Mesenteric fat pad (tissue), 1 donor: ENCODE measurements around the gene AUTS2. TPM values are rescaled to one million over a fixed set of nuclear protein-coding genes. Genes with fewer than 3 reads are reported as not detected.

Source experiments
- DNase-seq: peaks from one replicate; pipeline ENCODE4 v3.0.0-alpha.2; 2020; ENCODE audit warnings: low spot score
- total RNA-seq: library from RNA; stranded (reverse); fragmentation: NEBNext Ultra II Directional; extraction: Animal tissue kit (Norgen Biotek cat#: 25700); gene quantifications from one replicate; pipeline ENCODE4 v1.2.1, GENCODE V29; 2021
- donor health status: DM: yes; HTN: yes; CAD: no.

Gene AUTS2
- total RNA-seq, 1 donor from 2014 or later = 28.1 TPM

DNA sequence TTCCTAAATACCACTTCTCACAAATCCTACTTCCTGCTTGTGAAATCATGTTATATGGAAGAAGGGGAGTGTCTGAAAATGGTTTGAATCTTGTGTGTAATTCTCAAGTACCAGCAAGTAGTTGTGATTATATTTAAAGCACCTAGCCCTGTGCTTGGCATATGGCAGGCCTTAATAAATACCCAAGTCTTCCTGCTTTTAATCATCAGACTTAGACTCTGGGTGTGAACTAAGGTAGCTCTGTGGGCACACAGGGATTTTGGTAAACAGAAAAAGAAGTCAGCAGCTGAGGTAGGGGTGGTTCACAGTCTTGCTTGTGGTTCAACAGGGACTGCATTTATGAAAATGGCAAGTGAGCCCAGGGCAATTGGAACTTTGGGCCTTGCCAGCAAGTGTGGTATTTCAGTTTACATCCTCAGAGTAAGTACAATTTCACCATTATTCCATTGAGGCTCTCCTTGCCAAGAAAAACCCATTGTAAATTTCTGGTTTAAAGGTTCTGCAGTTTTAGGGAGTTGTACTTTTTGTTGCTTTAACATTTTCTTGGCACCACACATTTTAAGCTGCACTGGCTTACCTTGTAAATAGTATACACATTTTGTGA is 215.5 kb downstream of the AUTS2 start:
- DNase-seq = no peak

DNA sequence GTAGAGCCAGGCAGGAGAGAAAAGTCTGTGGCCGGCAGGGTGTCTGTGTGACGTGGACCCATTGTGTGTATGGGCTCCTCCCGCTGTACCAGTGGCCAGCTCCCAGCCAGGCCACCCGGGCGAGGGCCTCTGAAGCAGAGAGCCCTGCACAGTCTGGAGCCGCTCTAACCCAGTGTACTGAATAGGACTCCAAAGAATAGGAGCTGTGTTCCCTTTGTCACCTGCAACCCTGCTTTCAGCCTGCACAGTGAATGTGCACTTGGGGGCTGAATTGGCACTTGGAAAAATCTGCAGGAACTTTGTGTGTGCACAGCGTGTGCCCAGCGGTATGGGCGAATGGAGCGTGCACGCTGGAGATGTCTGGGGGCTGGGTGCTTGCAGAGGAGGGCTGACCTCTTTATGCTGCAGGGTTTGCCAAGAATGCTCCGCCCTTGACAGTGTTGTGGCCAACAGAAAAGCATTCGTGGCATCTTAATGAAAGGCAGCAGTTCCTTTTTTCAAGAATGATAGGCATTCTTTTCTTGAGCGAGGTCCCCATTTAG is 216.2 kb downstream of the AUTS2 start:
- DNase-seq = no peak

DNA sequence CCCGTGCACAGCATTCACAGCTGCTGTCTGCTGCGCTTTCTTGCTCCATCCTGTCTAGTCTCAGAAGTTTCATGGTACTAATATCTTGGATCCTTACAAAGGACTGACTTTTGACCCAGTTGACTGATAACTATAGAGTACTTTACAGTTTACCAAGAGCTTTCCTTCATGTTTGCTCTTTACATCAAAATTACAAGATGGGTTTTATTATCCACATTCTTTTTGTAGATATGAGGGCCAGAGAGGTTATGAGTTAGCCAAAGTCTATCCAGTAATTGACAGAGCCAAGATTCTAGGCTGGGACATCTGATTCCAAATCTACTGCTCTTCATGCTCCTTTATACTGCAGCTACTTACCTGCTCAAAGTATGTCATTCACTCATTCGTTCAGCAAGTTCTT is 218.2 kb downstream of the AUTS2 start:
- no peak for DNase-seq

DNA sequence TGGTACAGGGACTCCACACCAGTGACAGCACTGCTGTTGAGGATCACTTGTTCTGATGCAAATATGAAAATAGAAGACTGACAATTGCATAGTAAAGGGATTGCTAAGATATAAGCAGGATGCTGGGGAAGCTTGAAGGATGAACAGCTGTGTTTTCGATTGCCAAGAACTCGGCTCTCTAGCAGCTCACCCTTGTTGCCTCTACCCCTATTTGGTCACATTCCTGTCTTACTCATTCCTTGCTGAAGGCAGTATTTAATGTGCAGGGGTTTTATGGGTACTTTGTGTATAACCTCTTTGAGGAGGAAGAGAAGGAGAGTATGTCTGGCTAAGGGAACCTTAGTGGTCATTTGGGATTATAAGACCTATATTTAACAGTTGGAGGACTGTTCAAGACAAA is 218.8 kb downstream of the AUTS2 start:
- no peak for DNase-seq

DNA sequence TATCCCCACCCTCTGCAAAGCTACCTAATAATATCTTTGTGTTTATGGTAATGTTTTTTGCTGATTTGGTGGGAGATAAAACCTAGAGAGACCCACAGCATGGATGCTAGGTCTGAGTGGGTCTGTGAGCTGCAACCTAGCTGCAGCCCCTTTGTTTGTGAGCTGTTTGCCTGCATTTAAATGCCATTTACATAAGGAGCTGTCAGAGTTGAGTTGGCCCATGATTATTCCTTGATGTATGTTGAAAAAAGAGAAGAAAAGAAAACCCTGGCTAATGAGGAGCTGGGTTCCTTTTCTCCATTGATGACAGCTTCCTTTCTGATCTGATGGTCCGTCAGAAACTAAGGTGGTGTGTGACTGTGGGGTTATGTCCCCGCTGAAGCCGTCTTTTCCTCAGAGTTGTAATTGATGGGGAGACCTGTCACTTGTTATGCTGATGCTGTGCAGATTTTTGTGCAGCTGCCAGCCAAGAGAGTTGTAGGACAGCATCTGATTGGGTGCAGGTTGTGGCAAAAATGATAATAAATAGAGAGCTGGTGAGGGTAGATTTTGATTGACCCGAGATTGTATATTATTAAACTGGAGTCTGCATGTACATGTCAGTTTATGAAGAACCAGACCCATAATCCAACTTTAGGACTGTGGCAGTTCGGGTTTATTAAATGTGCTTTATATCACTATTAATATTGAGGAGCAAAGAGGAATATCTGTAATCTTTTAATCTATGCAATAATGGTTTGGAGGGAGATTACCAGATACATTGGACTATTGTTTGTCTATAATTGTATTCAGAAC is 219.8 kb downstream of the AUTS2 start:
- DNase-seq = no peak

DNA sequence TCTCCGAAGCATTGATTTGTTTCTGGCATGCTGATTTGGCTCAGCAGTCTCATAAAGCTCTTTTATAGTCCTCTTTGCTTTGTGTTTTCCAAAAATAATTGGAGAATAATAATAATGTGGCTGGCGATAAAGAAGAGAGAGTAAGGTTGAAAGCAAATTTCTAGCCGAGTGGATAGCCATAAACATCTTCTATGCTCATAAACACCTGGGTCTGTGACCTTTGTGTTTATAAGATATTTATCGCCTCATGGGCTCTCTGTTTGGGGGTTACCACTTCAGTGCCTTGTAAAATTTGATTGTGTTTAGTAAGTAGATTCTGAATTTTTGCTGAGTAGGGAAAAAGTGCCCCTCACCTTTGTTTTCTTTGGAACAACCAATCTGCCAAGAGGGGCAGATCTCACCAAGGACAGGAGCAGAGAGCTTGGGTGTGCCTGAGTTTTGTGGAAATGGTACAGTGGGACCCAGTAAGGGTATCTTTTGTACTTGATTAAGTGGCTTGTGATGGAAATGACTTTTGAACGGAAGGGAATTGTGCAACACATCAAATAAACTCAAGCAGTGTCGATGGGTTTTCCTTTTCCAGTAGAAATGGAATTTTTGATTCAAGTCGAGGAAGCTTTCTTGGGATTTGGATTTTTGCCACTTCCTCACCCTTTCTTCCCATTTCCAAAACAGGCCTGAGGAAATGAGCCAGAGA is 220.5 kb downstream of the AUTS2 start:
- no peak for DNase-seq

DNA sequence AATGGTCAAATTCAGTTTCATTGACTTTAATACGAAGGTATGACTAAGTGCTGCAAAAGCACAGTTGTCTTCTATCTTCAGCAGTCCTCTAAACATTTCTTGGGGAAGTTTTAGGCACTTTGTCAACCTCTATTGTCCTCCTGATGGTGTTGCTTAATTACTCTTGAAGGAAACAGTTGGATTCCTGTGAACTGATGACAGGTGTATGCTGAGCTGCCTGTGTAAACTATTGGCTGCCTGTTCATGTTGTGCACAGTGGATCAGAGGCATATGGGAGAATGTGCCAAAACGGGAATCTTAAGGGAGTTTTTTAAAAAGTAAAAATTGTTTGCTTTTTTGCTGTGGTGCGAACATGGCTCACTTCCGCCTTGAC is 221.0 kb downstream of the AUTS2 start:
- DNase-seq = no peak

DNA sequence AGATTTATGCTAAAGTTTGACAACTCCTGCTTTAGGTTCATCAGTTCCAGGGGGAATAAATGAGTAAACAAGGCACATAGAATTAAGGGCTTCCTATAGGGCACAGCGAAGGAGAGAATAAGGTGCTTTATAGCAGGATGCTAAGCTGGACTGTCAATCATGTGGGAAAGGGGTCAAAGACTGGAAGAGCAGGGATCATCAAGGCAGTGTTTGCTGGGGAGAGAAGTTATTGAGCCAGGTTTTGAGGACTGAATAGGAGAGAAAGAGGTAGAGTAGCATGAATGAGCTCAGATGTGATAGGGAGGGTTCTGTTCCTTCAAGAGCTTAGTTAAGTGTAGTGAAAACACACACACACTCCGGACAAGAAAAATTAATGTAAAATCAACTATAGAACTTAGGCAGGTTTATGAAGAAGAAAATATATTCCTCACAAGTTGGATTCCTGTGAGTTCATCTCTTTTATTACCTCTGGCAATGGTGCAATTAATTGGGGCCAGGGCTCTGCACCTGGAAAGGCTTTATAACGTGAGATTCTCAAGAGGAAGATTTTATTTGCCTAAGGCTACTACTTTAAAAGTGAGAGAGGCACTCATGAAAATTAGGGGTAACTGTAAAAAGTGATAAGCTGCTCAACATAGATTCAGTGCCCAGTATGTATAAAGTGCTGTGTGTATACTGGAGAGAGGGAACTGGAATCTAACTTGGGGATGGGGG is 222.4 kb downstream of the AUTS2 start:
- DNase-seq = no peak

DNA sequence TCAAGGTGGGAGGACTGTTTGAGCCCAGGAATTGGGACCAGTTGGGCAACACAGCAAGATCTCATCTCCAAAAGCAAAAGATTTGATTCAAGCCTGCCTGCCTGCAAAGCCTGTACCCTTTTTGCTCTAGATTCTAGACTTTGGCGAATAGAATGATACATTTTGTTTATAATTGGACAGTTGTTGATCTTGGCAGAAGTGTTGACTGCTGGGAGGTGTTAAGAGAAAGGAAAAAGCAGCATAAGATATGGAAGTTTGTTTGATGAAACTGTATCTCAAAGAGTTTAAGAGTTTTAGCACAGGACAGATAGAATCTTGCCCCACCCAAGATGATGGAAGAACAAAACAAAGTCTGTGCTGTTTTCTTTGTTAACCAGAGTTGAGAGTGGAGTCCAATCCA is 224.1 kb downstream of the AUTS2 start:
- DNase-seq = no peak

DNA sequence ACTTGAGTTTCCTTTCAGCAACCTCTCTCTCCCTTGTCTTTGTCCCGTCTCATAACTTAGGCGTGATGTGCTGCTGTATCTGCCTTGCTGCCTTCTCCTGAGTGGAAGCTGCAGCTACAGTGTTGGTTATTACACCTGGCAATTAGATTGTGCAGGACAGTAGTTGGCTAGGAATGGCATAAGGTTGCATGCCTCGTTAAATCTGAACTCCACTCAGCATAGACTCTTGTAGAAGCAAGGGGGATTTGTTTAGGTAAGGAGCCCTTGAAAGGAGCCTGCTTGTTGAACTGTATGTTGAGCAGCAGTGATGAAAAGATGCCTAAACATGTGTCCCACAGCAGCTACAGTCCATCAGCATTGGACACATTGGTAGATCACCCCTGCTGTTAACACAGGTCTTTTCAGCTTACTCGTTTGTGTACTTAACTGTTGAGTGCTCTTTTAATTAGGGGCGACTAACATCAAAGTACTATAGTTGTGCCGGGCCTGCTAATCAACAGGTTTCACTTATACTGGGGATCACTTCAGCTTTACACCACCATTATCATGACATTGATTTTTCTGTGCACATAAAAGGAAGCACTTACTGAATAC is 225.0 kb downstream of the AUTS2 start:
- DNase-seq = no peak

DNA sequence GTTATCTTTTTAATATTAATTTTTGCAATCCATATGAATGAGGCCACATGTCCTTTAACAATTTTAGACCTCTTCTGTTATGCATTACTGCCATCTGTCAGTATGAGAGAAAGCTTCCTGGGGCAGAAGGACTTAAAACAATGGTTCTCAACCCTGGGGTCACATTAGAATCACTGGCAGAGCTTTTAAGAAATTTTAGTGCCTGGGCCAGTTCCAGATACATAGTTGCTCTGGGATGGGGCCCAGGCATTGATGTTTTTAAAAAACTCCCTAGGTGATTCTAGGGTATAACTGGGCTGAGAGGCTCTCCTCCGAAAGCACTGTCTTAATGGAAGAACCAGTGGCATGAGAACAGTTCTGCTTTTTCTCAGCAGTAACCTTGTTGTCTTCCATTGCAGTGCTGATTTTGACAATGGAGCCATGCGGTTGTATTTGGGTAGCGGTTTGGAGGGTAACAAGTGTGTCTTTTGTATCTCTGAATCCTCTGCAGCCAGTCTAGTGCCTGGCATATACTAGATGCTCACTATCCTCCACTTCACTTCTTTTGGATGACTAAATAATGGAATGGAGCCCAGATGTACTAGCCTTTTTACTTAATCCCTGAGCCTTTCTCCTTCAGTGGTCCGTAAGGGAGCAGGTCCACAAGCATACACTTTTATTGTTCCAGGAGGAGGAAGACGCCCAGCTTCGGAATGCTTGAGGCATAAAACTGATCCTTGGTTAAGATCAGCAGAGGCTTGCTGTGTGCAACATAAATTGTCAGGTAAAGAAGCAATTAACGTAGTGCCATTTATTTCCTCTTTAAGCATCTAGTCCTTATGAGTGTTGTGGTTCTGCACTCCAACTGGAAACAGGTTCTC is 227.1 kb downstream of the AUTS2 start:
- no peak for DNase-seq

DNA sequence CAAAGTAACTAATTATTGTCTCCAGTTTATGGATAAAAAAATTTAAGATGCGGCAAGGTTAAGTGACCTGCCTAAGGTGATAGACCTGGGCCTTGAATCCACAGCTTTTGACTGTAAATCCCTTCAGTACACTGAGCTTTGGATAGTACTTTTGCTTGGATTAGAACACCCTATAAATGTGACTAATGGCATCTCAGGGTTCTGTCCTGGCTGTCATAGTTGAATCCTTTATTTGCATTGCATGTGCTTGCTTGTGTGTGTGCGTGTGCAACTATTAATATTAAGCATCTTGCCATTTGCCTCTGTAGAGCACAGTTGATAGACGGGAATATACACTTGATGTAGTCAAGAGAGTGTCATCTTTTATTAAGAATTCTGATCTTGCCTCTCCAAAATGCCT is 228.0 kb downstream of the AUTS2 start:
- no peak for DNase-seq

DNA sequence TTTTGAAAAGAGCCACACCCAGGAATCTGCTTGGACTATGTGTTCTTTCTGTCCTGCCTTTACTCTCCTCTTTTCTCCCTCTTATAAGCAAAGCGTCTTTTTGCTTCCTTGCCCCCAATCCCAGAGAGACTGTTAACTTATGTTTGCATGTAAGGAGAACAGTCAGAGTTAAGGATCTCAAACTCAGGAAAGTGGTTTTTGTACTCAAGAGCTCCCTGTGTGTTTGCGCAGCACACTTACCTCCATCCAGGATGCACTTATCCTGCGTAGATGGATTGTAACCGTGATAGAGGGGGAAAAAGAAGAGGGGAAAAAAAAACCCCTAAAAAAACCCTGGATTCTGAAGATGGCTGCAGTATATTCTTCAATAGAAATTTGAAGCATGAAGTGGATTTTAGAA is 228.9 kb downstream of the AUTS2 start:
- DNase-seq = no peak

DNA sequence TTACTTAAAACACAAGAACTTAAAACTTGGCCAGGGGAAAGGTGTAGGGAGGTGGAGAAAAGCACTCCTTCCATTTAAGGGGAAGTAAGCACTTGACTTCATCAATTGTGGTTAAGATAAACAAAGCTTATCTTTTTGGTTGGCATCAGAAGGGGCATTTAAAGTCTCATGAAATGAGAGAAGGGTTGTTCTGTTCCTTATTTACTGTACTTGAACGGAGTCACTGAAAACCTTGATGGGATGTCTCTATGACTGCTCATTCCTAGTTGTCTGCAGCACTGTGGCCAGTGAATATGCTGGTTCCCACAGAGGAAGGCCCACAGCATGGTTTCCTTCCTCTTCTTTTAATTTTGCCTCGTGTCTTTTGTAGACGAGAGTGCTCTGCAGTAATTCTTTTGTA is 229.3 kb downstream of the AUTS2 start:
- no peak for DNase-seq

DNA sequence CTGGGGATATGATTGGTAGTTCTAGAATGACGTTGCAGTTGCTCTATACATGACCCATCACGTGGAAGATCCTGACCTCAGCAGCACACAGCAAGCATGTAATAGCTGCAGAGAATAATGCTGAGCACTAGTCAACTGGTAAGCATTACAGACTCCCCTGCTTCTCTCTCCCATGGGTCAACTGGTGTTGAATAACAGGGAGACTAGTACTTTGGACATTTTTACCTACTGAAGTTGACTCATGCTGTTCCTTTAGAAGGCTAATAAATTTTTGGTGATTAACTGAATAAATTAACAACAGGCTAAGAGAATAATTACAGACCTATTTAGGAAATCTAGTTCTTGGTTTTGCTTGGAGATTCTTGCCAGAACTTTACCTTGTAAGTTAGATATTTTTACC is 234.1 kb downstream of the AUTS2 start:
- no peak for DNase-seq

DNA sequence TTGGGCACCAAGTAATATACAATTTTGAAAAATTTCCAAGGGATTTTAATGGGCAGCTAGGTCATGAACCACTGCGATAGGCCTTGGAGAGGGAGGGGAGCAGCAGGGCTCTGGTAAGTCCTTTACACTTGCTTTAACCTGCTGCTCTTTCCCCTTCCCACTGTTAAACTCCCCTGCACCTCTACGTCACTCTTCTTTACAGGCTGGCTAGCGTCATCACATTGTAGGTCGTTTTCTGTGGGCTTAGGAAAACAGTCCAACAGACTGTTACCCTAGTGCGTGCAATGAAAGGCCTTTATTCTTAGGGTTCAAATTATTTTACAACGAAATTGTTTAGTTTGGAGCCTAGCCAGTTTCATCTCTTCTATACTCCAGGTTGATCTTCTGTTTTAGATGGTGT is 235.7 kb downstream of the AUTS2 start:
- no peak for DNase-seq

DNA sequence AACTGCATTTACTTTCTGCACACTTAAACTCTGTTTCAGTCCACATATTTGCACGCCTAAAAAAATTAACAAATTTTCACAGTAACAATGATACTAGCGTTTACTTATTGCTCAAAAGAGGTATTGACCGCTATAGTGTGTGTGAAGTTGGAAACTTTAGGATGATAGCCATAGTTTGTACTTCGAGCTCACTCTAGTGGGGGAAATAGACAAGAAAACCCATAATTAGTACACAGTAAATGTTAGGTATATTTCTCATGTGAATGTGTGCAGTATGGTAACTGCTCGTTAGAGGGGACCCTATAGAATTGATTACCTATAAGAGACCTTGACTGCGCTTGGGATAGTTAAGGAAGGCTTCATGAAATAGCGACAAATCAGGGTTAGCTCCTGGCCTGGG is 238.4 kb downstream of the AUTS2 start:
- DNase-seq = no peak

DNA sequence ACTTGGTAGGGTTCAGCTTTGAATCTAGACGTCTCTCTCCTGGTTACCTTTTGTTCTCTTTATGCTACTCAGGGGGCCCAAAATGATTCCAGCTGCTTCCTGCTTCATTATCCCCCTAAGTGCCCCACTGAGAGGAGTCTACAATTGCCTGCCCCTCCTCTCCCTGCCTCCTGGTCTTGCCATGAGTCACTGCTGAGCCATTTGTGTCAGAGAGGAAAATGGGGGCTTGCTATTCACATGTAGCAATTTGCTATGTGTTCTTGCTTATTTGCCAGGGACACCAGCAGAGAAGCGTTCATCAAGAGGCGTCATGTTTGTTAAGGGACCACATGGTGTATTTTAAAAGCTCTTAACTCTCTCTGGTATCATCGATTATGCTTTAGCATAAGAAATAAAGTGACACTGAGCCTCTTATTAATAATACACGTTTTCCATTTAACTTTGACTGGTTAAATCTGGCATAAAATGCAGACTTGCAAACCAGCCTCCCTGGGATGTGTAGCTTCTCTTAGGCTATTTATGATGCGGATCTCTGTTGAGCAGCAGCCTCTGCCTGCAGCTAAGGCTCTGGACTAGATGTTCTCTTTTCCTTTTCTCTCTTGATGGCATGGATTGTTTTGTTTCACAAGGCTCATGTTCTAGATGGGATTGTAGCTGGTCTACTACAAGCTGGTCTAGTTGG is 239.3 kb downstream of the AUTS2 start:
- DNase-seq = no peak

DNA sequence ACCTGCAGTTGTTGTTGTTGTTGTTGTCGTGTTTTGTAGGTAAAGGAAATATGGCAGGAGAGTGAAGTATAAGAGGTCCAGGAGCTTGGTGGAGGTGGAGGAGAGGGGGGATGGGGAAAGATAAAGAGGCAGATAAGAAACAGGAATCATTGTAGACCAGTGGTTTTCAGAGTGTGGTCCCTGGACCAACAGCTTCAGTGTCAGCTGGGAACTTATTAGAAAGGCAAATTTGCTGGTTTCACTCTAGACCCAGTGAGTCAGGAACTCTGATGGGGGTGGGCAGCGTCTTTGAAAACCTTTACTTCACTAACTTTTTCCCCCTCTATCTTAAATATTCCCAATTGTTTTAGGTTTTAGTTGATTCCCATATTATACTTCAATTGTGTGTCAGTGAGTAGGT is 241.5 kb downstream of the AUTS2 start:
- no peak for DNase-seq

DNA sequence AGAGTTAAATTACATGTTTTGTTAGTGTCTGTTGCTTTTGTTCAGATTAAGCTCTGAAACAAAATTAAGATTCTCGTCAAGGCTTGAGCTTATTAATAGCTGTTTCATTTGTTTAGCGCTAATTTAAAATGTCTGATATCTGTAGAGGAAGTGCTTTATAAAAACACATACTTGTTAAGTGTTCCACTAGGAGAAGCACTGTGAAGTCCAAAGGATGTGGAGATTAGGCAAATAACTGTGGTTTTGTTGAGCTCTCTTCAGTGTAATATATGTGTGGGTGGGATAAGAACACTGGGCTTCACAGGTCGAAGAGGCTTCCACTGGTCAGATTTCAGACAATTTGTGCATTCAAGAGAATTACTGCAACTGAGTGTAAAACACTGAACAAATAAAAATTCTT is 242.0 kb downstream of the AUTS2 start:
- no peak for DNase-seq
